HepG2 (cell line): ENCODE results near the gene WRAP73.
"Not testable (repeated sequence)": the region's sequence is repeated elsewhere in the genome, so short reads cannot be mapped to it uniquely, and the experiment has no call there.

Source experiments
- CTCF ChIP-seq: sonication (generic); formaldehyde crosslinking; IDR thresholded peaks from 2 replicates; pipeline ENCODE4 v1.5.0; 2020; ENCODE audit warnings: mild to moderate bottlenecking, missing genetic modification reagents, moderate library complexity
- ELF4 ChIP-seq: sonication (generic); formaldehyde crosslinking; IDR thresholded peaks from 2 replicates; pipeline ENCODE4 v1.5.0; 2020; ENCODE audit warnings: missing genetic modification reagents, mild to moderate bottlenecking, moderate library complexity, borderline replicate concordance
- EZH2 ChIP-seq: conservative IDR thresholded peaks from 2 replicates; pipeline ENCODE4 v1.6.1; 2012; ENCODE audit warnings: mild to moderate bottlenecking, low read depth, low read length, moderate library complexity
- FOSL1 ChIP-seq: sonication (generic); formaldehyde crosslinking; IDR thresholded peaks from 2 replicates; pipeline ENCODE4 v1.9.0; 2021; ENCODE audit warnings: missing genetic modification reagents, borderline replicate concordance
- MAX ChIP-seq: IDR thresholded peaks from 2 replicates; pipeline ENCODE4 v1.6.1; 2012; ENCODE audit warnings: inconsistent platforms
- MLX ChIP-seq: IDR thresholded peaks from 2 replicates; pipeline ENCODE4 v1.6.1; 2016
- SRF ChIP-seq: IDR thresholded peaks from 2 replicates; pipeline ENCODE4 v1.6.1; 2011; ENCODE audit warnings: mild to moderate bottlenecking, low read depth, low read length, moderate library complexity
- ZFP91 ChIP-seq: sonication (generic); formaldehyde crosslinking; IDR thresholded peaks from 2 replicates; pipeline ENCODE4 v1.9.0; 2022; ENCODE audit warnings: missing genetic modification reagents, mild to moderate bottlenecking, borderline replicate concordance

- TF ChIP-seq FOSL1 (CRISPR knock-in tag); ZFP91 (CRISPR knock-in tag); MLX (CRISPR knock-in tag); ELF4; CTCF (CRISPR knock-in tag); MAX; SRF; EZH2: not testable (repeated sequence)
Observed at GRCh38 chr1:3622102-3622501, 27.8 kb downstream of the WRAP73 start.
